ENCODE results near the gene ADD1. TPM values are rescaled to one million over a fixed set of nuclear protein-coding genes. Genes with fewer than 3 reads are reported as not detected.

The ADD1 gene
- total RNA-seq, 3 donors from 2014 or later: 147 to 175 (median 153) TPM

- H3K4me1 Mint-ChIP-seq (ENCODE audit: low read depth): peaks cover 12% of the 10 kb centered on the region
- ATAC-seq (no peak), DNase-seq (no peak)
- H3K36me3 Mint-ChIP-seq (ENCODE audit: insufficient read depth): peaks cover 22% of the 10 kb centered on the region
- H3K4me3 Mint-ChIP-seq: no peak overlapping the region
- no peaks in the 10 kb centered on the region for H3K9me3 Mint-ChIP-seq
- H3K27me3 Mint-ChIP-seq (ENCODE audit: low read depth): no peaks in the 10 kb centered on the region
Measured at GRCh38 chr4:2823671-2824328, 19.8 kb upstream of the ADD1 start.

GRCh38 chr4:2824329-2824835 lies 19.3 kb upstream of the ADD1 start:
- H3K4me1 Mint-ChIP-seq (ENCODE audit: low read depth): peaks cover 8% of the 10 kb centered on the region
- DNase-seq (no peak), ATAC-seq (no peak)
- H3K36me3 Mint-ChIP-seq (ENCODE audit: insufficient read depth): peaks cover 25% of the 10 kb centered on the region
- no peaks in the 10 kb centered on the region for H3K27me3 Mint-ChIP-seq (ENCODE audit: low read depth)
- no peaks in the 10 kb centered on the region for H3K9me3 Mint-ChIP-seq
- H3K4me3 Mint-ChIP-seq: no peak overlapping the region

GRCh38 chr4:2824836-2825381 lies 18.7 kb upstream of the ADD1 start:
- no peak for DNase-seq
- Mint-ChIP-seq H3K4me1 (ENCODE audit: low read depth) (peaks cover 2% of the 10 kb centered on the region), H3K9me3 (no peaks in the 10 kb centered on the region), H3K4me3 (no peak overlapping the region), H3K36me3 (ENCODE audit: insufficient read depth) (peaks cover 25% of the 10 kb centered on the region), H3K27me3 (ENCODE audit: low read depth) (no peaks in the 10 kb centered on the region)
- no peak for ATAC-seq

- Mint-ChIP-seq H3K4me3 (no peak overlapping the region), H3K4me1 (ENCODE audit: low read depth) (no peaks in the 10 kb centered on the region), H3K27me3 (ENCODE audit: low read depth) (no peaks in the 10 kb centered on the region), H3K9me3 (no peaks in the 10 kb centered on the region), H3K36me3 (ENCODE audit: insufficient read depth) (peaks cover 25% of the 10 kb centered on the region)
- ATAC-seq (no peak), DNase-seq (no peak)
Measured at GRCh38 chr4:2825740-2826139, 17.9 kb upstream of the ADD1 start.

GRCh38 chr4:2827071-2827873 lies 16.4 kb upstream of the ADD1 start:
- peaks cover 26% of the 10 kb centered on the region for H3K36me3 Mint-ChIP-seq (ENCODE audit: insufficient read depth)
- no peak for ATAC-seq
- DNase-seq: no peak

GRCh38 chr4:2827874-2828751 lies 15.5 kb upstream of the ADD1 start:
- H3K27me3 Mint-ChIP-seq (ENCODE audit: low read depth): no peaks in the 10 kb centered on the region
- no peak overlapping the region for H3K4me3 Mint-ChIP-seq
- peaks cover 1% of the 10 kb centered on the region for H3K4me1 Mint-ChIP-seq (ENCODE audit: low read depth)
- peaks cover 29% of the 10 kb centered on the region for H3K36me3 Mint-ChIP-seq (ENCODE audit: insufficient read depth)
- ATAC-seq: no peak
- no peaks in the 10 kb centered on the region for H3K9me3 Mint-ChIP-seq
- no peak for DNase-seq

More at GRCh38 chr4:2827071-2827873, 16.4 kb upstream of the ADD1 start:
- H3K9me3 Mint-ChIP-seq: no peaks in the 10 kb centered on the region
- no peaks in the 10 kb centered on the region for H3K4me1 Mint-ChIP-seq (ENCODE audit: low read depth)
- no peaks in the 10 kb centered on the region for H3K27me3 Mint-ChIP-seq (ENCODE audit: low read depth)
- no peak overlapping the region for H3K4me3 Mint-ChIP-seq

GRCh38 chr4:2828758-2829181 lies 14.9 kb upstream of the ADD1 start:
- Mint-ChIP-seq H3K27me3 (ENCODE audit: low read depth) (no peaks in the 10 kb centered on the region), H3K4me1 (ENCODE audit: low read depth) (peaks cover 1% of the 10 kb centered on the region), H3K9me3 (no peaks in the 10 kb centered on the region), H3K36me3 (ENCODE audit: insufficient read depth) (peaks cover 35% of the 10 kb centered on the region), H3K4me3 (no peak overlapping the region)
- no peak for ATAC-seq
- no peak for DNase-seq

GRCh38 chr4:2829321-2829932 lies 14.2 kb upstream of the ADD1 start:
- no peak overlapping the region for H3K4me3 Mint-ChIP-seq
- H3K4me1 Mint-ChIP-seq (ENCODE audit: low read depth): peaks cover 4% of the 10 kb centered on the region
- no peak for ATAC-seq
- no peaks in the 10 kb centered on the region for H3K27me3 Mint-ChIP-seq (ENCODE audit: low read depth)
- no peak for DNase-seq
- peaks cover 35% of the 10 kb centered on the region for H3K36me3 Mint-ChIP-seq (ENCODE audit: insufficient read depth)
- H3K9me3 Mint-ChIP-seq: no peaks in the 10 kb centered on the region

- peaks cover 35% of the 10 kb centered on the region for H3K36me3 Mint-ChIP-seq (ENCODE audit: insufficient read depth)
- DNase-seq (peak; percentile 2), ATAC-seq (no peak)
- H3K9me3 Mint-ChIP-seq: no peaks in the 10 kb centered on the region
- H3K4me1 Mint-ChIP-seq (ENCODE audit: low read depth): peaks cover 9% of the 10 kb centered on the region
- H3K4me3 Mint-ChIP-seq: no peak overlapping the region
- H3K27me3 Mint-ChIP-seq (ENCODE audit: low read depth): no peaks in the 10 kb centered on the region
Measured at GRCh38 chr4:2829933-2830451, 13.7 kb upstream of the ADD1 start.

GRCh38 chr4:2830632-2831610 lies 12.7 kb upstream of the ADD1 start:
- Mint-ChIP-seq H3K4me3 (no peak overlapping the region), H3K9me3 (no peaks in the 10 kb centered on the region), H3K36me3 (ENCODE audit: insufficient read depth) (peaks cover 29% of the 10 kb centered on the region), H3K4me1 (ENCODE audit: low read depth) (peaks cover 19% of the 10 kb centered on the region), H3K27me3 (ENCODE audit: low read depth) (no peaks in the 10 kb centered on the region)
- DNase-seq: peak; percentile 3
- no peak for ATAC-seq

- ATAC-seq (no peak), DNase-seq (peak; percentile 2)
- Mint-ChIP-seq H3K4me1 (ENCODE audit: low read depth) (peaks cover 27% of the 10 kb centered on the region), H3K27me3 (ENCODE audit: low read depth) (no peaks in the 10 kb centered on the region), H3K4me3 (no peak overlapping the region), H3K36me3 (ENCODE audit: insufficient read depth) (peaks cover 21% of the 10 kb centered on the region), H3K9me3 (no peaks in the 10 kb centered on the region)
Measured at GRCh38 chr4:2831611-2832308, 11.9 kb upstream of the ADD1 start.

GRCh38 chr4:2832309-2832980 lies 11.2 kb upstream of the ADD1 start:
- DNase-seq (no peak), ATAC-seq (no peak)
- H3K9me3 Mint-ChIP-seq: no peaks in the 10 kb centered on the region

More at GRCh38 chr4:2832309-2832980, 11.2 kb upstream of the ADD1 start:
- H3K4me1 Mint-ChIP-seq (ENCODE audit: low read depth): peaks cover 34% of the 10 kb centered on the region
- no peak overlapping the region for H3K4me3 Mint-ChIP-seq
- no peaks in the 10 kb centered on the region for H3K27me3 Mint-ChIP-seq (ENCODE audit: low read depth)
- peaks cover 17% of the 10 kb centered on the region for H3K36me3 Mint-ChIP-seq (ENCODE audit: insufficient read depth)

Measured in activated T-cell treated with anti-CD3 and anti-CD28 coated beads, Interleukin-2, amount 50 U/mL, for 4 hours (primary cell).